ENCODE data around the gene EEF1E1.
A peak's percentile ranks its signal among the peaks of the same experiment; 100 is the strongest.

EEF1E1 gene

DNA sequence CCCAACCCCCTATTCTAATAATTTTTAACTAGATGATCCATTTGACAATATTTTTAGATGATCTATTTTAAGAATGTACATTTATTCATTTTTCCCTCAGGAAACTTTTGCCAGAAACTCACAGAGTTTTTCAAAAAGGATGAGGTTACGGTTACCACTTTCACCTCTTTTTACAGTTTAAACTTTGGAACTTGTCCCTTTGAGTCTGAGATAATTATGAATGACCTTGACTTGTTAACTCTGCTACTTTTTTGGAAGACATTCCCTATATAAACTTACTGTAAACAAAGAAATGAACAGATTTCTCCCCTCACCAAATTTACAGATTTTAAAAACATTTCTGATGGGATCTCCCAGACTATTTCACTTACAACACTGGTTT is 19.8 kb downstream of the EEF1E1 start:
- H3K27me3 Mint-ChIP-seq (ENCODE audit: low read depth) = no peaks in the 10 kb centered on the region
- peak overlapping the region; percentile 5 for H3K27ac Mint-ChIP-seq
- H3K4me3 Mint-ChIP-seq = no peak overlapping the region
- H3K4me1 Mint-ChIP-seq (ENCODE audit: low read depth) = peaks cover 23% of the 10 kb centered on the region
- DNase-seq (ENCODE audit: low spot score) = no peak
- H3K9me3 Mint-ChIP-seq = no peaks in the 10 kb centered on the region
- peaks cover 31% of the 10 kb centered on the region for H3K36me3 Mint-ChIP-seq (ENCODE audit: low read depth)

DNA sequence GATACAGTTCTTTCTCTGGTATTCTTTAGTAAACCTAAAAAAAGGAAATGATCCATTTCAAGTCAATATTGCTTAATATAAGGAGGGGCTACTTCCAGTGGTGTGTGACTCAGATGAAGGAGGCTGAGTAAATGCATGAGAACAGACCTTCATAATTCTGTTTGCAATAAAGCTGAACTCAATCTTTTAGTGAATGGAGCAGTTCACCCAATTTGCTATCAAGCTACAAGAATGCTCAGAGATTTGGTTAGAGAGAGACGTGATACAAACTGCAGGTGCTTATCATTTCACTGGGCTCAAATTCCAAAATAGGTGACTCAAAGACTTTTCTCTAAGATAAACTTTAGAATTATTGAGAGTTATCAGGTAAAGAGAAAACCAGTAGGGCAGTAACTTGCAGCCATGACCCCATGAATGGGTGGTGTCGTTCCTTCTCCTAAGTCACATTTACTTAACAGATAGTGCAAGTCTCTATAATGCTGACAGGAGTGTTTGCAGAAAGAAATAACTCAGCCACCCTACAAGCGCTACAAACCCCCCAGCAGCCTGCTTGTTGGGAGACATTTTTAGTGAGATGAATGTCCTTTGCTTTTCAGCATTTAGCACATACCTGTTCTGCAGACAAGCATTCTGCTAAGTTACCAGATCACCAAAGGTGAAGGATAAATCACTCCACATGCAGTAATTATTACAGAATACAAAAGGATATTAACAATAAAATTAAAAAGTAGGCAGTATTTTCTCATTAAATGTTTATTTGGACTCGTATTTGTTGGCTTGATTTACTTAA is 21.8 kb downstream of the EEF1E1 start:
- H3K9me3 Mint-ChIP-seq = no peaks in the 10 kb centered on the region
- H3K36me3 Mint-ChIP-seq (ENCODE audit: low read depth) = peaks cover 21% of the 10 kb centered on the region
- no peak for DNase-seq (ENCODE audit: low spot score)
- H3K27ac Mint-ChIP-seq = no peak overlapping the region
- H3K27me3 Mint-ChIP-seq (ENCODE audit: low read depth) = no peaks in the 10 kb centered on the region
- no peak overlapping the region for H3K4me3 Mint-ChIP-seq
- H3K4me1 Mint-ChIP-seq (ENCODE audit: low read depth) = peaks cover 23% of the 10 kb centered on the region

DNA sequence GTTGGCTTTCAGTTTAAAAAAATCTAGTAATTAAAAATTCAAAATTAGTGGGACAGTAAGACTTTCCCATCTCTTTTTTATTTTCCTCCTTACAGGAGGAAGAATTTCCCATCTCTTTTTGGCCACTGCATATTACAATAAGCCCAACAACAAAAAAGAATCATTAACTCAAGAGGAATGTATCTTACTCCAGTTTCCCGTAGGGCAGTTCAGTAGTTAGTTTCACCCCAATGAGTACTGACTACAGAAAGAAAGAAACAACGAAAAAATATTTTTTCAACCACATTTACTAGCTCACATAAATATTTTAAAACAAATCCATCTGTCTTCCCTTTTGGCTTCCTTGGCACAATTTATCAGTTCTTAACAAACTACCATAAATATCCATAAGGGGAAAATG is 23.2 kb downstream of the EEF1E1 start:
- Mint-ChIP-seq H3K9me3 (no peaks in the 10 kb centered on the region), H3K27ac (no peak overlapping the region), H3K4me3 (no peak overlapping the region), H3K36me3 (ENCODE audit: low read depth) (peaks cover 24% of the 10 kb centered on the region), H3K27me3 (ENCODE audit: low read depth) (no peaks in the 10 kb centered on the region), H3K4me1 (ENCODE audit: low read depth) (peaks cover 23% of the 10 kb centered on the region)
- no peak for DNase-seq (ENCODE audit: low spot score)

DNA sequence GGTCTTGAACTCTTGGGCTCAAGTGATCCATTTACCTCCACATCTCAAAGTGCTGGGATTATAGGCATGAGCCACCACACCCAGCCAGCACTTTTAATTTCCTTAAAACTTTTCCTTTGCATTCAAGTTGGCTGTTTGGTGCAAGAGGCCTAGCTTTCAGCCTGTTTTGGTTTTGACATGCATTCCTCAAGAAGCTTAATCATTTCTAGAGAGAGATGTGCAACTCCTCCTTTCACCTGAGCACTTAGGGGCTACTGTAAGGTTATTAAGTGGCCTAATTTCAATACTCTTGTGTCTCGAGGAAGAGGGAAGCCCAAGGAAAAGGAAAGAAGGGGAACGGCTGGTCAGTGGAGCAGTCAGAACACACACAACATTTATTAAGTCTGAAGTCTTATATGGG is 24.4 kb downstream of the EEF1E1 start:
- DNase-seq (ENCODE audit: low spot score) = no peak

GRCh38 chr6:8075704-8076103 is 26.6 kb downstream of the EEF1E1 start:
- Mint-ChIP-seq H3K4me1 (ENCODE audit: low read depth) (peaks cover 11% of the 10 kb centered on the region), H3K36me3 (ENCODE audit: low read depth) (peaks cover 17% of the 10 kb centered on the region), H3K4me3 (no peak overlapping the region), H3K27ac (peak overlapping the region; percentile 47), H3K27me3 (ENCODE audit: low read depth) (no peaks in the 10 kb centered on the region), H3K9me3 (no peaks in the 10 kb centered on the region)
- DNase-seq (ENCODE audit: low spot score) = no peak

More for the DNA sequence above, 24.4 kb downstream of the EEF1E1 start:
- no peak overlapping the region for H3K27ac Mint-ChIP-seq
- H3K27me3 Mint-ChIP-seq (ENCODE audit: low read depth) = no peaks in the 10 kb centered on the region
- no peak overlapping the region for H3K4me3 Mint-ChIP-seq
- peaks cover 24% of the 10 kb centered on the region for H3K36me3 Mint-ChIP-seq (ENCODE audit: low read depth)
- no peaks in the 10 kb centered on the region for H3K9me3 Mint-ChIP-seq
- H3K4me1 Mint-ChIP-seq (ENCODE audit: low read depth) = peaks cover 19% of the 10 kb centered on the region

DNA sequence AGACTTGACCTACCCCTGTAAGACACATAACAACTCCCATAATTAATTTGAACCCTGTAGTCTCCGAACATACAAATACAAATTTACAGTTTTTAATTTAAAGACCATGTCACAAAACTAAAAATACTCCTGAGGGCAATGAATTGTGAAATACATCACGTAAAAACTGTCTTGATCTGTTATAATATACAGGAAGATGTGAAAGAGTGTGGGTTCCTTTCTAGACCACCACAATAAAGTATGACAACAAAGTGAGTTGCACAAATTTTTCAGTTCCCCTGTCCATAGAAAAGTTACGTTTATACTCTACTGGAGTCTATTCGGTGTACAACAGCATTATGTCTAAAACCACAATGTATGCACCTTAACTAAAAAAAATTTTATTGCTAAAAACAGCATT is 27.2 kb downstream of the EEF1E1 start:
- H3K27ac Mint-ChIP-seq = no peak overlapping the region
- no peaks in the 10 kb centered on the region for H3K9me3 Mint-ChIP-seq
- peaks cover 15% of the 10 kb centered on the region for H3K36me3 Mint-ChIP-seq (ENCODE audit: low read depth)
- H3K4me3 Mint-ChIP-seq = no peak overlapping the region
- peaks cover 11% of the 10 kb centered on the region for H3K4me1 Mint-ChIP-seq (ENCODE audit: low read depth)
- no peak for DNase-seq (ENCODE audit: low spot score)
- H3K27me3 Mint-ChIP-seq (ENCODE audit: low read depth) = no peaks in the 10 kb centered on the region

DNA sequence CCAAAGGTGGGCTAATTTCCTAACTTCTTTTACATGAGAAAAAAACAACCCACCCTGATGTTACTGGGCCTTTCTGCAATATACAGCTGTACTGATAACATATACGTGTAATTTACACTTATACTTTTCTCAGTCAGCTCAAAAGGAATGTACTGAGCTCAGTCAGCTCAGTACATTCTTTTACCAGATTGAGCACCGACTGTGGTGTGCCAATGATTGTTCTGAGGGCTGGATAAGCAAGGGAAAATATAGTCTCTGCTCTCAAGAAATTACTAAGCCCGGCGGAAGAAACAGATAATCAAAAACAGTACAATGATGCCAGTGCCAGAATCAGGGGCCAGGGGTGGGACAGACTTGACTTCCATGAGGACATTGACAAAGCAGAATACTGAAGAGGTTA is 28.1 kb downstream of the EEF1E1 start:
- H3K27ac Mint-ChIP-seq = no peak overlapping the region
- no peak for DNase-seq (ENCODE audit: low spot score)
- no peaks in the 10 kb centered on the region for H3K9me3 Mint-ChIP-seq
- H3K27me3 Mint-ChIP-seq (ENCODE audit: low read depth) = no peaks in the 10 kb centered on the region
- H3K36me3 Mint-ChIP-seq (ENCODE audit: low read depth) = peaks cover 10% of the 10 kb centered on the region
- peaks cover 8% of the 10 kb centered on the region for H3K4me1 Mint-ChIP-seq (ENCODE audit: low read depth)
- H3K4me3 Mint-ChIP-seq = no peak overlapping the region

DNA sequence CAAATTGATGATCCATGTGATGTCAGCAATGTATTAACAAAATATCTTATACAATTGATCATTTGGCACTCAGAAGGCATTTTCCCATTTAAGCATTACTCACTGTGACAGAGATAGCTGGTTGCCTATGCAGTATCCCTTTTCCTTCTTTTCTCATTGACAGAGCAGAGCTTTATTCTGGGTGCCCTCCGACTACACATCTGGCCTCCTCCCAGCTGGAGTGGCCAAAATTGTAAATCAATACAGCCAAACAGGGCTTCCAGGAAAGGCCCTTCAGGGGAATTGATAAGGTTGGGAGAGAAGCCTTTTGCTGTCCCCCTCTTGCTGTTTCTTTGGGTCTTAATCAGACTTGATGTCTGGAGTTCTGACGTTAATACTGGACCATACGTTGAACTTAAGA is 28.6 kb downstream of the EEF1E1 start:
- H3K27ac Mint-ChIP-seq = no peak overlapping the region
- peaks cover 8% of the 10 kb centered on the region for H3K4me1 Mint-ChIP-seq (ENCODE audit: low read depth)
- H3K27me3 Mint-ChIP-seq (ENCODE audit: low read depth) = no peaks in the 10 kb centered on the region
- H3K36me3 Mint-ChIP-seq (ENCODE audit: low read depth) = peaks cover 9% of the 10 kb centered on the region
- H3K9me3 Mint-ChIP-seq = no peaks in the 10 kb centered on the region
- H3K4me3 Mint-ChIP-seq = no peak overlapping the region
- DNase-seq (ENCODE audit: low spot score) = no peak

GRCh38 chr6:8070718-8071117 is 31.6 kb downstream of the EEF1E1 start:
- Mint-ChIP-seq H3K4me1 (ENCODE audit: low read depth) (peaks cover 9% of the 10 kb centered on the region), H3K27ac (no peak overlapping the region), H3K27me3 (ENCODE audit: low read depth) (no peaks in the 10 kb centered on the region), H3K9me3 (no peaks in the 10 kb centered on the region), H3K4me3 (no peak overlapping the region), H3K36me3 (ENCODE audit: low read depth) (peaks cover 2% of the 10 kb centered on the region)
- DNase-seq (ENCODE audit: low spot score) = no peak

GRCh38 chr6:8069631-8070284 is 32.6 kb downstream of the EEF1E1 start:
- Mint-ChIP-seq H3K4me3 (no peak overlapping the region), H3K4me1 (ENCODE audit: low read depth) (peaks cover 16% of the 10 kb centered on the region), H3K27me3 (ENCODE audit: low read depth) (no peaks in the 10 kb centered on the region), H3K27ac (no peak overlapping the region), H3K9me3 (no peaks in the 10 kb centered on the region), H3K36me3 (ENCODE audit: low read depth) (peaks cover 2% of the 10 kb centered on the region)
- DNase-seq (ENCODE audit: low spot score) = no peak

- Mint-ChIP-seq H3K4me1 (ENCODE audit: low read depth) (peaks cover 18% of the 10 kb centered on the region), H3K9me3 (no peaks in the 10 kb centered on the region), H3K27ac (no peak overlapping the region), H3K27me3 (ENCODE audit: low read depth) (no peaks in the 10 kb centered on the region), H3K4me3 (no peak overlapping the region), H3K36me3 (ENCODE audit: low read depth) (no peaks in the 10 kb centered on the region)
- no peak for DNase-seq (ENCODE audit: low spot score)
Observed at GRCh38 chr6:8069151-8069550, 33.2 kb downstream of the EEF1E1 start.

DNA sequence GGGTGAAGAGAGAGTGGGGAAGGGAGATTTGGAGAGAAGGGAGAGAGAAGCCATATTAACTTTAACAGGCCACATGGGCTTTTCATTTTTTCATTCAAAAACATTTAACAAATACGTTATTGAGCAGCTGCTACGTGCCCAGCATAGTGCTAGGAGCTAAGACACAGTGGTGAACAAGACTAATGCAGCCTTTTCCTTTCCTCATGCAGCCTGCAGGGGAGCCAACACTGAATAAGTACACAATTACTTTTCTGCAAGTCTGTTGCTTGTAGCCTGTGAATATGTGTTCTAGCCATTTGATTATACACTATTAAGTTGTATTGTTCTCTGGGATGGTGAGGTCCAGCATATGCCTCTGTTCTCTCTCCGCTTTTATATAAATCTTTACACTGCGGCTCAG is 36.2 kb downstream of the EEF1E1 start:
- Mint-ChIP-seq H3K27me3 (ENCODE audit: low read depth) (no peaks in the 10 kb centered on the region), H3K27ac (peak overlapping the region; percentile 96), H3K4me1 (ENCODE audit: low read depth) (peaks cover 25% of the 10 kb centered on the region), H3K36me3 (ENCODE audit: low read depth) (no peaks in the 10 kb centered on the region), H3K4me3 (no peak overlapping the region), H3K9me3 (no peaks in the 10 kb centered on the region)
- DNase-seq (ENCODE audit: low spot score) = no peak

- Mint-ChIP-seq H3K36me3 (ENCODE audit: low read depth) (no peaks in the 10 kb centered on the region), H3K4me3 (no peak overlapping the region), H3K27ac (peak overlapping the region; percentile 96), H3K9me3 (no peaks in the 10 kb centered on the region), H3K4me1 (ENCODE audit: low read depth) (peaks cover 25% of the 10 kb centered on the region), H3K27me3 (ENCODE audit: low read depth) (no peaks in the 10 kb centered on the region)
- peak; percentile 61 for DNase-seq (ENCODE audit: low spot score)
Observed at GRCh38 chr6:8065519-8065911, 36.8 kb downstream of the EEF1E1 start.

- DNase-seq (ENCODE audit: low spot score) = peak; percentile 8
- peaks cover 25% of the 10 kb centered on the region for H3K4me1 Mint-ChIP-seq (ENCODE audit: low read depth)
- no peaks in the 10 kb centered on the region for H3K27me3 Mint-ChIP-seq (ENCODE audit: low read depth)
- peak overlapping the region; percentile 96 for H3K27ac Mint-ChIP-seq
- H3K4me3 Mint-ChIP-seq = peak overlapping the region; percentile 96
- peaks cover 6% of the 10 kb centered on the region for H3K36me3 Mint-ChIP-seq (ENCODE audit: low read depth)
- H3K9me3 Mint-ChIP-seq = no peaks in the 10 kb centered on the region
Observed at GRCh38 chr6:8064638-8065518, 37.5 kb downstream of the EEF1E1 start.
